Measurements from ENCODE around the gene CTAG1A.
"Not testable (repeated sequence)": the region's sequence is repeated elsewhere in the genome, so short reads cannot be mapped to it uniquely, and the experiment has no call there.

Gene CTAG1A

DNA sequence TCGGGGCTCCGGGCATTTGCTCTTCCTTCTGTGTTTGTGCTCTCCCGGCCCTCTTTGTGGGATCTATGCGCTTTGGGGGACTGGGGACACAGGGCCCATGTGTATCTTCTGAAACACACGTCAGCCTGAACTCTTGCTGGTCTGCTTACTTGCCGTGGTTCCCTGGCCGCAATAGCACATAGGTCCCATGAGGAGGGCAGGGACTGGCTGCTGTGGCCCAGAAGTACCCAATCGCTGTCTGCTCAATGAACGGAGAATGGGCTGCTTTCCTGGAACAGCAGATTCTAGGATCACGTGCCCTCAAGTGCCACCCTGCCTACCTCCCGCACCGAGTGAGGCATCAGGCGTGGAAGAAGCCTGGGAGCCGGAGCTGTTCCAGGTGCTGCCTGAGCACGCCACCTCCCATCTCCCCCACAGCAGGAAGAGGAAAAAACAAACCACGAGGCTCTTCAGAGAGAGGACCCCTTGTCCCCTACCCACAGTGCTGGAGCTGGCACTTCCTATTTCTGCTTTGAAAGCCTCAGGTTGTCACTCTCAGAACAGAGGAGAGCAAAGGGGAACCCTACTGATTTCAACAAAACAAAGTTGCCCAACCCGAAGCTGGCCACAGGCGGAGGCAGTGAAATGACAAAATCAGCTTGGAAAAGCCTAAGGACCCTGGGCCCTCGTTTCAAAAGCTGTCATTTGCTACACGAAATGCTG is 42.1 kb upstream of the CTAG1A start:
- H3K4me3 ChIP-seq (ENCODE audit: low read length) = no peak overlapping the region
- no peak for DNase-seq (ENCODE audit: low read depth)
- TF ChIP-seq, protein P1, sequence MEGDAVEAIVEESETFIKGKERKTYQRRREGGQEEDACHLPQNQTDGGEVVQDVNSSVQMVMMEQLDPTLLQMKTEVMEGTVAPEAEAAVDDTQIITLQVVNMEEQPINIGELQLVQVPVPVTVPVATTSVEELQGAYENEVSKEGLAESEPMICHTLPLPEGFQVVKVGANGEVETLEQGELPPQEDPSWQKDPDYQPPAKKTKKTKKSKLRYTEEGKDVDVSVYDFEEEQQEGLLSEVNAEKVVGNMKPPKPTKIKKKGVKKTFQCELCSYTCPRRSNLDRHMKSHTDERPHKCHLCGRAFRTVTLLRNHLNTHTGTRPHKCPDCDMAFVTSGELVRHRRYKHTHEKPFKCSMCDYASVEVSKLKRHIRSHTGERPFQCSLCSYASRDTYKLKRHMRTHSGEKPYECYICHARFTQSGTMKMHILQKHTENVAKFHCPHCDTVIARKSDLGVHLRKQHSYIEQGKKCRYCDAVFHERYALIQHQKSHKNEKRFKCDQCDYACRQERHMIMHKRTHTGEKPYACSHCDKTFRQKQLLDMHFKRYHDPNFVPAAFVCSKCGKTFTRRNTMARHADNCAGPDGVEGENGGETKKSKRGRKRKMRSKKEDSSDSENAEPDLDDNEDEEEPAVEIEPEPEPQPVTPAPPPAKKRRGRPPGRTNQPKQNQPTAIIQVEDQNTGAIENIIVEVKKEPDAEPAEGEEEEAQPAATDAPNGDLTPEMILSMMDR (conservative IDR thresholded peaks at IDR 0.05; ENCODE audit: low read length) = no peak

DNA sequence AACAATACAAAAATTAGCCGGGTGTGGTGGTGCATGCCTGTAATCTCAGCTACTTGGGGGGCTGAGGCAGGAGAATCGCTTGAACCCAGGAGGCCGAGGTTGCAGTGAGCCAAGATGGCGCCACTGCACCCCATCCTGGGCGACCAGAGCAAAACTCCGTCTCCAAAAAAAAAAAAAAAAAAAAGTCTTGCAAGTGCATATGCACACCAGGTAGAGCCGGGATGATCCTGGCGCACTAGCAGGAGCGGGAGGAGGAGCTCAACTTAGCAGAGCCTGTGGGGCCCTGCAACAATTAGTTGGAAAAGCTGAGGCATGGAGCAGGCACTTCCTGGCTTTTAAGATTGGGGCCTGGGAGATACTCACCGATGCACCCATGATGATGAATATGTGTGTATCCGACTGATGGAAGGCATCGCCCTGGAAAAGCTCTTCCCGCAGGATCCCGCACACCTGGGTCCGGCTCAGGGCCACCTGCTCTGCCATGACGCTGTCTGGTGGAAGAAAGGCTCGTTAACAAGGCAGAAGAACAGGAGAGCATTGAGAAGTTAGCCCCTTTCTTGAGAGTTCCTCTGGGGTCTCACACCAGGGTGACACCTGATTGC is 39.2 kb upstream of the CTAG1A start:
- DNase-seq (ENCODE audit: low read depth) = no peak
- H3K4me3 ChIP-seq (ENCODE audit: low read length) = peak overlapping the region; percentile 70
- TF ChIP-seq, protein P1 (conservative IDR thresholded peaks at IDR 0.05; ENCODE audit: low read length) = no peak

DNA sequence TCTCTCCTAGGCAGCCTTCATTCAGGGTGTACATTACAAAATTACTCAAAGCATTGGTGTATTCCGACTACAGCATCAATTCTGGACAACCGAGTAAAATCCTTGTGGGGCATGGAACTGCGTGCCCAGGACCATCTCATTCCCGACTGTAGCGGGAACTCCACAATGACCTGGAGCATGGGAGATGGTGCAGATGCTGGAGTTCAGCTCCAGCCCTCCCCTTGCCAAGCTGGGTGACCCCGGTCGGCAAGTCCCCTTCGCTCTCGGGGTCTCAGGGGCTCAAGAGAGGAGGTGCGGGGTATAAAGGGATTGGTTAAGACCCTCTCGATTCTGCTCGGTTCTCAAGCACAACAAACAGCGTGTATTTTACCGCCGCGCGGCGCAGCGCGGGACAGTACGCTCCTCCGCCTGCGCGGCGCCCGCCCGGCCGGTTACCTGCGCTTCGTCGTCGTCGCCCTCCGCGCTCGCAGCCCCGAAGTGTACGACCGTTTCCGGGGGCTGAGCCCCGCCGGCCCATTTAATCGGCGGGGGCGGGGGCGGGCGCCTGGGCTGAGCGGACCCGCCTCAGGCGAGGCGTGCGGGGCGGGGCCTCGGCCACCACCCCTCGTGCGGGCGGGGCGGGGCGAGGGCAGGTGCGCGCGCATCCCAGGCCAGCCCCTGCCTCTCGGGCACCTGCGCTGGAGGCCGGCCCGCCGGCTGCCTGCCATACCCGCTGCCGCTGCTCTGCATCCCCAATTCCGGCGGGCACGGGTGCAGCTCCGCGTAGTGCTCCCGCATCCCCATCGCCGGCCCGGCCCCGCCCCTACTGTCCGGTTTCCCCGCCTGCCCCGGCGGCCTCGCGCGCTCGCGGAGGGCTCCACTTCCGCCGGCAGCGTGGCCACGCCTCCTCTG is 38.3 kb upstream of the CTAG1A start, which contains the start of gene G6PD:
Gene G6PD, minus strand, starts transcription at position 493 of the 891 bp plus-strand sequence. CDS start 691 bp downstream, outside the sequence.
- H3K4me3 ChIP-seq (ENCODE audit: low read length) = peak within 1 kb of the TSS; percentile 80
- DNase-seq (ENCODE audit: low read depth) = peak; percentile 37
- TF ChIP-seq, protein P1 (conservative IDR thresholded peaks at IDR 0.05; ENCODE audit: low read length) = no peak

DNA sequence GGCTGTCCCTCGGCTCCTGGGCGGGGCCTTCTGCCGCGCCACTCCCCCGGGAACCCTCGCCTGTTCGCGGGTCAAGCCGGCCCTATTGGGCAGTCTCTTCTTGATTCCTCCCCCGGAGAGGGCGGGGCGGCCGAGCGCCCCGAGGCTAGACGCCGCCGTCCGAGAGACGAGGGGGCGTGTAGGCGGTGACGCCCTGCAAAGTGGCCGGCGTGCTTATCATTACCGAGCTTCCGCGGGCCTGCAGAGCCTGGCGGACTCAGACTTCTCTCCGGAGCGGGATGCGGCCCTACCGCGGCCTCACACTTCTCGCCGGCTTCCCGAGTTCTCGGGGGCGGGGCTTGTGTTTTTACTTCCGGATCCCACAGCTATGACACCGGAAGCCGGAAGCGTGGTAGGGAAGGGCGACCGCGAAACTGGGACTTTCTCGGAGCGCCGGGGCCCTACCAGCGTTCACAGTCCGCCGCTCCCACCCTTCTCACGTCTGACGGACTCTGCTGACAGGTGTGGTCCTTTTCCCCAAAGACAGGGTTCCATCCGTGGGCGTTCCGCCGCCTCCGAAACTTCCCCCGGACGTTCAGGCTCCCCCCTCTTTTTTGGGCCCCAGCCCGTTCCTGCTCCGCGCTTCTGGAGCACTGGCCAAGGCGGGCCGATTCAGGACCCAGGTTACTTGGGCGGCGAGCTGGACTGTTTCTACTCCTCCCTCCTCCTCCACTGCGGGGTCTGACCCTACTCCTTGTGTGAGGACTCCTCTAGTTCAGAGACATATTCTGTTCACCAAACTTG is 37.5 kb upstream of the CTAG1A start, which contains the start of gene IKBKG:
Gene IKBKG, plus strand, starts transcription at position 376 of the 783 bp plus-strand sequence. CDS start 4,383 bp downstream, outside the sequence.
- DNase-seq (ENCODE audit: low read depth) = peak; percentile 87
- H3K4me3 ChIP-seq (ENCODE audit: low read length) = peak within 1 kb of the TSS; percentile 80
- TF ChIP-seq, protein P1 (conservative IDR thresholded peaks at IDR 0.05; ENCODE audit: low read length) = no peak

DNA sequence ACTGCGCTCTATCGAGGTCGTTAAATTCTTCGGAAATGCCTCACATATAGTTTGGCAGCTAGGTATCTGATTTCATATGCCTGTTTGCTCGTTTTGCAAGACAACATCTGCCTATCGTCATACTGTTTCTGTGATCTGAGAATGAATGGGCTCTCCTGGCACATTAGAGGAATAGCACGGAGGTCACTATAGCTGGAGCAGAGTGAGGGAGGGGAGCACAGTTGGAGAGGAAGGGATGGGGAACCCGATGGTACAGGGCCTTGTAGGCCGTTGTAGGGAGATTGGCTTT is 37.0 kb upstream of the CTAG1A start:
- peak overlapping the region; percentile 80 for H3K4me3 ChIP-seq (ENCODE audit: low read length)
- TF ChIP-seq, protein P1 (conservative IDR thresholded peaks at IDR 0.05; ENCODE audit: low read length) = no peak
- peak; percentile 39 for DNase-seq (ENCODE audit: low read depth)

DNA sequence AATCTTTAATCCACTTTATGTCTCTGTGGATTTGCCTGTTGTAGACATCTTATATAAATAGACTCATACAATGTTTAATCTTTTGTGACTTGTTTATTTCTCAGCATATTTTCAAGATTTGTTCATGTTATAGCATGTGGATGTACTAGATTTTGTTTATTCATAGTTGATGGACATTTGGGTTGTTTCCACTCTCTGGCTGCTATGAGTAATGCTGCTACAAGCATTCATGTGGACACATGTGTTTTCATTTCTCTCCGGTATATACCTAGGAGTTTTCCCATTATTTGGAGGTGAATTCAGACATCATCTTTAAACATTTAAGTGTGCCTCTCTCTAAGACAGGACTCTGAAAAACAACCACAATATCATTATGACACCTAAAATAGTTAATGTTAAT is 35.2 kb upstream of the CTAG1A start:
- no peak for DNase-seq (ENCODE audit: low read depth)
- TF ChIP-seq, protein P1 (conservative IDR thresholded peaks at IDR 0.05; ENCODE audit: low read length) = no peak
- H3K4me3 ChIP-seq (ENCODE audit: low read length) = no peak overlapping the region

DNA sequence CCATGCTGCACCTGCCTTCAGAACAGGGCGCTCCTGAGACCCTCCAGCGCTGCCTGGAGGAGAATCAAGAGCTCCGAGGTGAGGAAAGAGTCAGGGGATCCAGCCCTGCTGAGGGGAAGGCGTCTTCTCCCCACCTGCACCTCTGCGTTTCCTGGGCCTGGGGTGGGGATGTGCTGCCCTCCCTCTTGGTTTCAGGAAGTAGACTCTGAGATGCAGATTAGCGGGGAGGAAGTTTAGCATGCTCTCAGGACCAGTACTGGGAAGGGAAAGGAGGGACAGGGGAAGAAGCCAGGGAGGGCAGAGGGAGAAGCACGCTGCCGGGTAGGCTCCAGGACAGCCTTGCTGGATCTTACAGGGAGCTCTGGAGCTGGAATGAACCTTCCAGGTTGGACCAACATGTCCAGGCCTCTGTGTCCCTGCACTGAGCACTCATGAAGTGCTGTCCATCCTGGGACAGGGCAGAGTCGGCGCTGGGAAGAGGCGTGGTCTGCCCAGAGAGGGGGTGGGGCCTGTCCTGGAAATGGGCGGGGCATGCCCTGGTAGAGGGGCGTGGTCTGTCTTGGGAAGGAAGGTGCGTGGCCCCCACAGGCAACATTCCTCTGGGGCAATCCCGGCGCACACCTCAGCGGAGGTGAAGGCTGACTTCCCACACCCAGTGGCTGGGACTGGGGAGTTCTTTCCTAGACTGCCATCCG is 32.7 kb upstream of the CTAG1A start:
- H3K4me3 ChIP-seq (ENCODE audit: low read length); DNase-seq (ENCODE audit: low read depth): not testable (repeated sequence)

DNA sequence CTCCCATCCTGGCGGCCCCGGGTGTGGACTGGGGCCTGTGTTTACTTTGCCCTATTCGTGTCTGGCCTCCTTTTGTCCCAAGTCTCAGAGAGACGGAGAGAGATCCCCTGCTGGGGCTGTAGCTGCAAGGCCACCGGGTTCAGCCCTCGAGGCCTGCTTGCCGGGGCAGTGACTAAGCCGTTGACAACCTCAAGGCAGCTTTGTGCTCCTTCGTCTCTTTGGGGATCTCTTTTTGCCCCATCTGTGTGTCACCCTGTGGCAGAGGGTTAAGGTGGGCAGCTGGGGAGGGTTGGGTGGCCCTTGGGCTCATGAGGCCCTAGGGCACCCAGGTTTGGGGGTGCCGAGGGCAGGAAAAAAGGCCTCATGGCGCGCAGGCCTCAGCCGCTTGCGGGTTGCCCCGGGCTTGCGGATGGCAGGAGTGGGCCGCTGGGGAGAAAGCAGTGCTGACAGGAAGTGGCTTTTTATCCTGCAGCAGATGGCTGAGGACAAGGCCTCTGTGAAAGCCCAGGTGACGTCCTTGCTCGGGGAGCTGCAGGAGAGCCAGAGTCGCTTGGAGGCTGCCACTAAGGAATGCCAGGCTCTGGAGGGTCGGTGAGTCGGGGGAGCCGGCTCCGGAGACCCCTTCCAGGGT is 26.8 kb upstream of the CTAG1A start:
- DNase-seq (ENCODE audit: low read depth); H3K4me3 ChIP-seq (ENCODE audit: low read length): not testable (repeated sequence)

DNA sequence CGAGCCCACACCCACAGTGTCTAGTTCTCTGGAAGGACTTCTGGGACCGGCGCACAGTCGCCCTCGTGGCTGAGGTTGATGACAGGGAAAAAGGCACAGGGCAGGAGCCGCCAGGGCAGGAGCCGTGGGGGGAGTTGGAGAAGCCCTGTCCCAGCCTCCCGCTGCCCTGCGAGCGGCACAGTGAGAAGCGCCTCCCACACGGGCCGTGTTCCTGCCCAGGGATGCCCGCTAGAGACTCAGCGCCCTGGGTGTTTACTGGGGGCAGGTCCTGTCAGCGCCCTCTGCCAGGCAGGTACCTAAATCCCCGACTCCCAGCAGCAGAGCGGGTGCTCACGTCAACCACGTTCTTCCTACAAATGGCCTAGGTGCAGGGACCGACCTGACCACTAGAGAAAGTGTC is 26.0 kb upstream of the CTAG1A start:
- H3K4me3 ChIP-seq (ENCODE audit: low read length); DNase-seq (ENCODE audit: low read depth): not testable (repeated sequence)
